Glutamatergic neuron (in vitro differentiated cells): ENCODE measurements around the gene SOCS4. TPM values are rescaled to one million over a fixed set of nuclear protein-coding genes. Genes with fewer than 3 reads are reported as not detected.

Experiments
- DNase-seq: peaks from one replicate; pipeline ENCODE4 v3.0.0; 2022
- H3K27ac Mint-ChIP-seq: one replicate; pipeline ENCODE4 v1.8.0; 2020; ENCODE audit warnings: mild to moderate bottlenecking, mixed read lengths, inconsistent platforms; ENCODE audit not compliant: unreplicated experiment
- H3K27me3 Mint-ChIP-seq: one replicate; pipeline ENCODE4 v1.8.0; 2020; ENCODE audit warnings: mild to moderate bottlenecking, moderate library complexity, mixed read lengths, inconsistent platforms; ENCODE audit not compliant: unreplicated experiment
- H3K36me3 Mint-ChIP-seq: one replicate; pipeline ENCODE4 v1.8.0; 2020; ENCODE audit warnings: mild to moderate bottlenecking, mixed read lengths, inconsistent platforms; ENCODE audit not compliant: unreplicated experiment
- H3K4me1 Mint-ChIP-seq: one replicate; pipeline ENCODE4 v1.8.0; 2020; ENCODE audit warnings: mild to moderate bottlenecking, low read depth, mixed read lengths, inconsistent platforms; ENCODE audit not compliant: unreplicated experiment
- H3K4me3 Mint-ChIP-seq: one replicate; pipeline ENCODE4 v1.8.0; 2020; ENCODE audit warnings: mild to moderate bottlenecking, mixed read lengths, inconsistent platforms; ENCODE audit not compliant: unreplicated experiment
- H3K9me3 Mint-ChIP-seq: one replicate; pipeline ENCODE4 v1.8.0; 2020; ENCODE audit warnings: mild to moderate bottlenecking, moderate library complexity, mixed read lengths, inconsistent platforms; ENCODE audit not compliant: unreplicated experiment
- total RNA-seq: library from RNA; stranded (reverse); fragmentation: NEBNext Ultra II Directional; extraction: Animal tissue kit (Norgen Biotek cat#: 25700); gene quantifications from one replicate; pipeline ENCODE4 v1.2.1, GENCODE V29; 2021; ENCODE audit not compliant: unreplicated experiment
- TF ChIP-seq, protein P1 (sequence below): fragments of 200-600 bp; sonication (generic); IDR thresholded peaks from one replicate; pipeline ENCODE4 v1.5.0; 2021; ENCODE audit not compliant: partially characterized antibody, unreplicated experiment

Gene SOCS4
- total RNA-seq, 1 donor from 2014 or later, result 39.1 TPM

DNA sequence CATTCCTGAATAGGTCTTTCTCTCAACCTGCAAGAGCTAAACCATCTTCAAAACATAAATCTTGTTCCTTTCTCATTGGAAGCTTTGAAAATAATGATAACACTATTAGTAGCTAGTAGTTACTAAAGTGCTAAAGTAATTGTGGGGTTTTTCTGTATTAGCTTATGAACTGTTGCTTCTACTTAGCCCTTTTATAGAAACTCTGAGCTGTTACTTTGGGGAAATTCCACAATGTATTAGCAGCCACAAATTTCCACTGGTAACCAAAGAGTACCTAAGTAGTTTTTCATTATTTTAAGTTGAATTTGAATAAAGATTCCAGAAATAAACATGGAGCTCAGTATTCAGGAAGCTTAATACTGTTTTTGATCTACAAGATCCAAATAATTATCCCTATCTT, 18.1 kb downstream of the SOCS4 start:
- Mint-ChIP-seq H3K27ac (no peak overlapping the region), H3K27me3 (no peaks in the 10 kb centered on the region), H3K36me3 (no peaks in the 10 kb centered on the region), H3K4me1 (peaks cover 4% of the 10 kb centered on the region), H3K9me3 (no peaks in the 10 kb centered on the region), H3K4me3 (no peak overlapping the region)
- no peak for DNase-seq
- TF ChIP-seq, protein P1, sequence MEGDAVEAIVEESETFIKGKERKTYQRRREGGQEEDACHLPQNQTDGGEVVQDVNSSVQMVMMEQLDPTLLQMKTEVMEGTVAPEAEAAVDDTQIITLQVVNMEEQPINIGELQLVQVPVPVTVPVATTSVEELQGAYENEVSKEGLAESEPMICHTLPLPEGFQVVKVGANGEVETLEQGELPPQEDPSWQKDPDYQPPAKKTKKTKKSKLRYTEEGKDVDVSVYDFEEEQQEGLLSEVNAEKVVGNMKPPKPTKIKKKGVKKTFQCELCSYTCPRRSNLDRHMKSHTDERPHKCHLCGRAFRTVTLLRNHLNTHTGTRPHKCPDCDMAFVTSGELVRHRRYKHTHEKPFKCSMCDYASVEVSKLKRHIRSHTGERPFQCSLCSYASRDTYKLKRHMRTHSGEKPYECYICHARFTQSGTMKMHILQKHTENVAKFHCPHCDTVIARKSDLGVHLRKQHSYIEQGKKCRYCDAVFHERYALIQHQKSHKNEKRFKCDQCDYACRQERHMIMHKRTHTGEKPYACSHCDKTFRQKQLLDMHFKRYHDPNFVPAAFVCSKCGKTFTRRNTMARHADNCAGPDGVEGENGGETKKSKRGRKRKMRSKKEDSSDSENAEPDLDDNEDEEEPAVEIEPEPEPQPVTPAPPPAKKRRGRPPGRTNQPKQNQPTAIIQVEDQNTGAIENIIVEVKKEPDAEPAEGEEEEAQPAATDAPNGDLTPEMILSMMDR, result no peak

DNA sequence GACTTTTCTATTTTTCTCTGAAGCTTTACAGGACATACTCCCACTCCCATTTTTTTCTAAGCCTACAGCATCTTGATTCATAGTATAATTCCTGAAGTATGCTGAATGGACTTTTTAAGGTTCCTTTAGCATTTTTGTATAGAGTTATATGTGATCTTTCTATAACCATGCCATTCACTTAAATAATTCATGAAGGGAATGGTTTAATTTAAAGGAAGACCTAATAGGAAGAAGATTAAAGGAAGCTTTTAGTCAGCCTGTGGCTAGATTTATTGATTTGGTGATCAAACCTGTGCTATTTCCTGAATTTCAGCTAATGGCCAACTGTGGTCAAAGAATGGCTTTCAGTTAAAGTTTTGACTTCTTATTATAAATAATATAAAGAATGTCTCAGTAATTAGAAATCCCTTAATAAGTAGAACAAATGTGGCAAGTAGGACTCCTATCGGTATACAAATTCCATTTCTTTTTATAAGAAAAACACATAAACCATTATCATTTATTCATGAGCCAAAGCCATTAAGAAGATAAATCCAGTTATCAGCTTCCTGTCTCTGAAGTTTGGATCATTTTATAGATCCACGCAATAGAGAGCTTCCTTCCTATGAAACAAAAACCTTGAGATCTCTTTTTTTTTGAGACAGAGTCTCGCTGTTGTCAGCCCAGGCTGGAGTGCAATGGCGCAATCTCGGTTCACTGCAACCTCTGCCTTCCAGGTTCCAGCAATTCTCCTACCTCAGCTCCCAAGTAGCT, 20.4 kb downstream of the SOCS4 start:
- peak overlapping the region; percentile 80 for H3K27ac Mint-ChIP-seq
- H3K27me3 Mint-ChIP-seq, result peaks cover 2% of the 10 kb centered on the region
- H3K9me3 Mint-ChIP-seq, result peaks cover 6% of the 10 kb centered on the region
- peaks cover 8% of the 10 kb centered on the region for H3K4me1 Mint-ChIP-seq
- H3K36me3 Mint-ChIP-seq, result no peaks in the 10 kb centered on the region
- no peak for DNase-seq
- peak overlapping the region; percentile 56 for H3K4me3 Mint-ChIP-seq
- TF ChIP-seq, protein P1, result no peak

DNA sequence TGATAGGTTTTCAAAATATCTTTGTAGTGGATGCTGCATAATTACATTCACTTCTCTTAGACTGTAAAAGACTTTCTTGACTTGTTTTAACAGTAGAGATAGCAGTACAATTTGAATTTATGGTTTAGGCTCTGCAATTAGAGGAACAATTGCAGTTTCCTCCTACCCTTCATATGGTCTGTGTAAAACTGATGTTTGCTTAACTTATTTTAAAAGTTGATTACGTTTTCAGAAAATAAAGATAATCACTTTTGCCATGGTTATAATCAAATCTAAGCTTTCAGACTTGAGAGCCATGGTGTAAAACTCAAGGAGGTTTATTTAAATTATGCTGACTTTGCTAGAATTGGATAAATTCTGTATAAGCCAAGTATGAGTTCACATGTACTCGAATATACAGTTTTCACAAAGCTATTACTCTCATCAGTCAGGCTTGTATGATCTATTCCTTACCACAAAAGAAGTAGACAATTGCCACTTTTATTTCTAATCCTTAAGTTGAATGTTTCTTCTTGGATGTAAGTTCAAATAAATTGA, 21.9 kb downstream of the SOCS4 start:
- peaks cover 2% of the 10 kb centered on the region for H3K27me3 Mint-ChIP-seq
- no peak overlapping the region for H3K27ac Mint-ChIP-seq
- no peak for DNase-seq
- H3K4me3 Mint-ChIP-seq, result no peak overlapping the region
- no peaks in the 10 kb centered on the region for H3K36me3 Mint-ChIP-seq
- H3K9me3 Mint-ChIP-seq, result peaks cover 7% of the 10 kb centered on the region
- H3K4me1 Mint-ChIP-seq, result peaks cover 14% of the 10 kb centered on the region
- TF ChIP-seq, protein P1, result no peak

DNA sequence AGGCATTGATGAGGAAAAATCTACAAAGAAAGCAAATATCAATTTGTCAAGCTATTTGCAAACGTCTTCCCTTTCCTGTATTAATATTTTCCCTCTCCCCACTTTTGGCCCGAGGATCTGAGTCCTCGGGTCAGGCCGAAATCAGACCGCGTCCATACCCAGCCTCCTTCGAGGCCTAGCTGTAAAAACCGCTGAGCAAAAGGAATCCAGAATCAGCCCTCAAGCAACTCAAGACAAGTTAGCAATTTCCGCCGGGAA, 24.1 kb downstream of the SOCS4 start:
- DNase-seq, result no peak
- Mint-ChIP-seq H3K9me3 (peaks cover 7% of the 10 kb centered on the region), H3K27ac (peak overlapping the region; percentile 85), H3K4me3 (peak overlapping the region; percentile 97), H3K4me1 (peaks cover 18% of the 10 kb centered on the region), H3K36me3 (no peaks in the 10 kb centered on the region), H3K27me3 (peaks cover 2% of the 10 kb centered on the region)
- TF ChIP-seq, protein P1, result no peak
